ENCODE measurements around the gene ATP11B.

Gene ATP11B

DNA sequence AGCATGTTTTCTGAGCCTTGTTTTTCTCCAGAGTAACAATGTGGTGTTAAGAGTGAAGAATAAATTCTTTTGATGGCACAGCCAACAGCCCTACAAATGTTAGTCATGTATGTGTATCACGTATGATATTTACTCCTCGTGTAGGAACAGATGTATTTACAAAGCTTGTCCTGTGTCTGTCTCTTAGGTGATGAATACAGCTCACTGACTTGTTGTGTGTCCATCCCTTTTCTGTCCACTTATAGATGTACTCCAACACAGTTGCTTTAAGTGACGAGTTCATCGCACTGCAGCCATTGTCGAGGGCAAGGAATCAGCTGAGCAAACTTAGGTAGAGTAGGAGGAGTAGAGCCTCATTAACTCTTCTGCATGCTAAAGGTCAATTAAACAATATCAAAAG lies 108.9 kb downstream of the ATP11B start:
- TF ChIP-seq CTCF (IDR thresholded peaks at IDR 0.05; ENCODE audit: low read depth, low read length, poor library complexity, severe bottlenecking) (no peak), EZH2phosphoT487 (IDR thresholded peaks at IDR 0.05; ENCODE audit: borderline replicate concordance, low read length) (no peak)
- H3K4me3 ChIP-seq (ENCODE audit: low read length), result no peak overlapping the region

DNA sequence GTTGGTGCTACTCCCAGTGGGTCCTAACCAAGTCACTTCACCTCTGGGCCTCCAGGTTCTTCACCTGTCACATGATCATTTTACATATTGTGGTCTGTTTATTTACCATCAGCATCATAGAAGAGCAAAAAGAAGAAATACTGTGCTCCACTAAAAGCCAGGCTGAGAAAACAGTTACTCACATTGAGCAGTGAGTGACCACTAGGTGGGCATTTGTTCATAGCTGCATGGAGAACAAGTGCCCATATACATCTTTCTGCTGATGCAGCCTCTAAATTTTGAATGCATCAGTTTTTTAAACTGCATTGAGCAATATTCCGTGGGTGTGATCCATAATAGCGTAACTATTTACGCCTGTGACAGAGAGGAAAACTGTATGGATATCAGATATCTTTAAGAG lies 110.9 kb downstream of the ATP11B start:
- Histone ChIP-seq H3K4me3 (ENCODE audit: low read length) (no peak overlapping the region), H3K27me3 (ENCODE audit: control insufficient read depth, low read length) (no peaks in the 10 kb centered on the region), H3K36me3 (ENCODE audit: control insufficient read depth, low read length) (peaks cover 25% of the 10 kb centered on the region), H3K79me2 (ENCODE audit: control insufficient read depth, low read length) (no peaks in the 10 kb centered on the region), H3K9me3 (ENCODE audit: control insufficient read depth, insufficient read depth, low read length) (no peaks in the 10 kb centered on the region), H3F3A (ENCODE audit: control insufficient read depth, insufficient read depth) (0 out of 2 replicates have a peak, but pooled peaks cover 2% of the 10 kb centered on the region), H3K4me2 (ENCODE audit: low read length) (no peak overlapping the region), H3K27ac (ENCODE audit: low read depth, low read length) (no peak overlapping the region), H3K9me2 (replicated peaks; ENCODE audit: control insufficient read depth, low read length) (no peaks in the 10 kb centered on the region), H4K20me1 (ENCODE audit: control insufficient read depth, insufficient read depth, low read depth, low read length) (no peaks in the 10 kb centered on the region), H3K4me1 (ENCODE audit: control insufficient read depth, low read length) (no peaks in the 10 kb centered on the region)
- TF ChIP-seq EZH2phosphoT487 (IDR thresholded peaks at IDR 0.05; ENCODE audit: borderline replicate concordance, low read length) (no peak), CTCF (IDR thresholded peaks at IDR 0.05; ENCODE audit: low read depth, low read length, poor library complexity, severe bottlenecking) (no peak)

More for the DNA sequence above, 108.9 kb downstream of the ATP11B start:
- no peaks in the 10 kb centered on the region for H3K9me3 ChIP-seq (ENCODE audit: control insufficient read depth, insufficient read depth, low read length)
- no peak overlapping the region for H3K4me2 ChIP-seq (ENCODE audit: low read length)
- no peaks in the 10 kb centered on the region for H3K27me3 ChIP-seq (ENCODE audit: control insufficient read depth, low read length)
- no peaks in the 10 kb centered on the region for H3K9me2 ChIP-seq (replicated peaks; ENCODE audit: control insufficient read depth, low read length)
- peaks cover 34% of the 10 kb centered on the region for H3K36me3 ChIP-seq (ENCODE audit: control insufficient read depth, low read length)
- no peaks in the 10 kb centered on the region for H3F3A ChIP-seq (ENCODE audit: control insufficient read depth, insufficient read depth)
- H3K4me1 ChIP-seq (ENCODE audit: control insufficient read depth, low read length), result no peaks in the 10 kb centered on the region
- no peaks in the 10 kb centered on the region for H4K20me1 ChIP-seq (ENCODE audit: control insufficient read depth, insufficient read depth, low read depth, low read length)
- H3K79me2 ChIP-seq (ENCODE audit: control insufficient read depth, low read length), result no peaks in the 10 kb centered on the region
- H3K27ac ChIP-seq (ENCODE audit: low read depth, low read length), result no peak overlapping the region

GRCh38 chr3:182905623-182906022 lies 112.3 kb downstream of the ATP11B start:
- no peaks in the 10 kb centered on the region for H3K79me2 ChIP-seq (ENCODE audit: control insufficient read depth, low read length)
- H3K4me1 ChIP-seq (ENCODE audit: control insufficient read depth, low read length), result no peaks in the 10 kb centered on the region
- TF ChIP-seq CTCF (IDR thresholded peaks at IDR 0.05; ENCODE audit: low read depth, low read length, poor library complexity, severe bottlenecking) (no peak), EZH2phosphoT487 (IDR thresholded peaks at IDR 0.05; ENCODE audit: borderline replicate concordance, low read length) (no peak)
- H3K27ac ChIP-seq (ENCODE audit: low read depth, low read length), result no peak overlapping the region
- H3K27me3 ChIP-seq (ENCODE audit: control insufficient read depth, low read length), result no peaks in the 10 kb centered on the region
- no peak overlapping the region for H3K4me3 ChIP-seq (ENCODE audit: low read length)
- H3K9me3 ChIP-seq (ENCODE audit: control insufficient read depth, insufficient read depth, low read length), result no peaks in the 10 kb centered on the region
- H3K9me2 ChIP-seq (replicated peaks; ENCODE audit: control insufficient read depth, low read length), result no peaks in the 10 kb centered on the region
- H4K20me1 ChIP-seq (ENCODE audit: control insufficient read depth, insufficient read depth, low read depth, low read length), result no peaks in the 10 kb centered on the region
- H3K36me3 ChIP-seq (ENCODE audit: control insufficient read depth, low read length), result peaks cover 16% of the 10 kb centered on the region
- no peak overlapping the region for H3K4me2 ChIP-seq (ENCODE audit: low read length)
- H3F3A ChIP-seq (ENCODE audit: control insufficient read depth, insufficient read depth), result 0 out of 2 replicates have a peak, but pooled peaks cover 2% of the 10 kb centered on the region
